H1 (cell line): ENCODE measurements around the gene PCBP1.

ENCODE experiments used
- CBX5 ChIP-seq: fragments of 300-800, 300-1000 bp; sonication (generic); IDR thresholded peaks from 2 replicates; pipeline ENCODE4 v1.7.1; 2016; ENCODE audit warnings: antibody characterized with exemption, low read length, low read depth
- CTCF ChIP-seq, 3 experiments: IDR thresholded peaks; 1 replicate in 2 of 3; 2 replicates in 1 of 3; pipeline versions ENCODE4 v1.5.1 to v1.6.1; 2011; ENCODE audit warnings: low read length in 3 of 3, mild to moderate bottlenecking in 3 of 3, inconsistent platforms in 2 of 3, low read depth in 1 of 3, moderate library complexity in 1 of 3; ENCODE audit not compliant: insufficient read depth in 1 of 3; ENCODE audit errors: control extremely low read depth in 1 of 3
- TF ChIP-seq, protein P1 (sequence below): IDR thresholded peaks from 2 replicates; pipeline ENCODE4 v1.6.1; 2011; ENCODE audit warnings: low read length, improper control_type of control experiment

DNA sequence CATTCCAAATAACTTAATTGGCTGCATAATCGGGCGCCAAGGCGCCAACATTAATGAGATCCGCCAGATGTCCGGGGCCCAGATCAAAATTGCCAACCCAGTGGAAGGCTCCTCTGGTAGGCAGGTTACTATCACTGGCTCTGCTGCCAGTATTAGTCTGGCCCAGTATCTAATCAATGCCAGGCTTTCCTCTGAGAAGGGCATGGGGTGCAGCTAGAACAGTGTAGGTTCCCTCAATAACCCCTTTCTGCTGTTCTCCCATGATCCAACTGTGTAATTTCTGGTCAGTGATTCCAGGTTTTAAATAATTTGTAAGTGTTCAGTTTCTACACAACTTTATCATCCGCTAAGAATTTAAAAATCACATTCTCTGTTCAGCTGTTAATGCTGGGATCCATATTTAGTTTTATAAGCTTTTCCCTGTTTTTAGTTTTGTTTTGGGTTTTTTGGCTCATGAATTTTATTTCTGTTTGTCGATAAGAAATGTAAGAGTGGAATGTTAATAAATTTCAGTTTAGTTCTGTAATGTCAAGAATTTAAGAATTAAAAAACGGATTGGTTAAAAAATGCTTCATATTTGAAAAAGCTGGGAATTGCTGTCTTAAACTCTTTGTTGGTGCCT lies 1.4 kb downstream of the PCBP1 start:
- no peak for TF ChIP-seq CTCF (IDR thresholded peaks at IDR 0.05; ENCODE audit: control extremely low read depth in 1 of 3, insufficient read depth in 1 of 3, low read depth in 1 of 3, low read length in 3 of 3)
- TF ChIP-seq, protein P1, sequence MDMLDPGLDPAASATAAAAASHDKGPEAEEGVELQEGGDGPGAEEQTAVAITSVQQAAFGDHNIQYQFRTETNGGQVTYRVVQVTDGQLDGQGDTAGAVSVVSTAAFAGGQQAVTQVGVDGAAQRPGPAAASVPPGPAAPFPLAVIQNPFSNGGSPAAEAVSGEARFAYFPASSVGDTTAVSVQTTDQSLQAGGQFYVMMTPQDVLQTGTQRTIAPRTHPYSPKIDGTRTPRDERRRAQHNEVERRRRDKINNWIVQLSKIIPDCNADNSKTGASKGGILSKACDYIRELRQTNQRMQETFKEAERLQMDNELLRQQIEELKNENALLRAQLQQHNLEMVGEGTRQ = no peak
- no peak for TF ChIP-seq CBX5
